Small intestine (tissue), 7 donors: ENCODE measurements around the gene TUBGCP6. TPM values are rescaled to one million over a fixed set of nuclear protein-coding genes. Genes with fewer than 3 reads are reported as not detected.

Source experiments
- DNase-seq, 2 donors: peaks; one replicate each; pipeline versions ENCODE4 v3.0.0 to v3.0.0-alpha.2; 2013
- FAIRE-seq: peaks from 2 replicates; lab custom pipeline; 2012; peaks lifted over from hg19 to GRCh38; lab: Jason Lieb, UNC
- H3K27ac ChIP-seq, 3 donors: one replicate each; pipeline ENCODE4 v1.5.1; 2013; ENCODE audit warnings: low read length in 2 of 3, mild to moderate bottlenecking in 2 of 3, control low read depth in 1 of 3, inconsistent platforms in 1 of 3, low read depth in 1 of 3, moderate library complexity in 1 of 3
- H3K27me3 ChIP-seq, 3 donors: one replicate each; pipeline ENCODE4 v1.6.1; 2013; ENCODE audit warnings: low read length in 3 of 3, inconsistent platforms in 1 of 3; ENCODE audit not compliant: control insufficient read depth in 3 of 3, insufficient read depth in 3 of 3
- H3K36me3 ChIP-seq, 3 donors: one replicate each; pipeline ENCODE4 v1.6.1; 2013; ENCODE audit warnings: low read length in 3 of 3, inconsistent platforms in 1 of 3, low read depth in 1 of 3, mild to moderate bottlenecking in 1 of 3, moderate library complexity in 1 of 3; ENCODE audit not compliant: control insufficient read depth in 3 of 3, insufficient read depth in 2 of 3
- H3K4me1 ChIP-seq, 3 donors: one replicate each; pipeline ENCODE4 v1.6.1; 2013; ENCODE audit warnings: low read length in 2 of 3, inconsistent platforms in 1 of 3, low read depth in 1 of 3, mild to moderate bottlenecking in 1 of 3, moderate library complexity in 1 of 3; ENCODE audit not compliant: control insufficient read depth in 3 of 3, insufficient read depth in 2 of 3
- H3K4me3 ChIP-seq, 3 donors: one replicate each; pipeline ENCODE4 v1.5.1; 2013; ENCODE audit warnings: low read length in 3 of 3, control low read depth in 1 of 3, inconsistent platforms in 1 of 3, low read depth in 1 of 3, mild to moderate bottlenecking in 1 of 3, moderate library complexity in 1 of 3
- H3K9me3 ChIP-seq, 2 donors: one replicate each; pipeline ENCODE4 v1.6.1; 2013; ENCODE audit warnings: low read depth in 1 of 2, low read length in 1 of 2; ENCODE audit not compliant: control insufficient read depth in 2 of 2, insufficient read depth in 1 of 2
- WGBS, 3 donors: extraction: QIAGEN DNeasy Blood & Tissue Kit; methylation state at CpG; one replicate each; pipeline ENCODE4 v1.1.7; 2013; 5-methylcytosine and 5-hydroxymethylcytosine counted together
- polyA plus RNA-seq, 4 donors: library from polyadenylated mRNA; stranded (reverse) in 3 of 4; unstranded in 1 of 4; fragments of 200-250 nt in 3 of 4; fragments of 120-200 nt in 1 of 4; gene quantifications; one replicate each; pipeline versions ENCODE4 v1.2.1 to v1.2.3, GENCODE V29; 2013
- donor health status: healthy with polysubstance abuse.
- donor health status: control.
- donor health status: control.
- donor health status: Bipolar disorder and iron deficiency.
- donor health status: healthy.

Gene TUBGCP6
- polyA plus RNA-seq, 4 donors, result 23.0 to 55.5 (median 39.7) TPM

- Histone ChIP-seq H3K27ac (no peak overlapping the region), H3K9me3 (no peaks in the 10 kb centered on the region), H3K4me1 (peaks cover 0 to 7% (median 0%) of the 10 kb centered on the region in 3 donors), H3K27me3 (no peaks in the 10 kb centered on the region), H3K4me3 (no peak overlapping the region), H3K36me3 (peaks cover 12 to 91% (median 26%) of the 10 kb centered on the region in 3 donors)
- no peak for DNase-seq
- WGBS, 3 donors, result 62 to 81% (median 75%) methylated on average over 18 to 24 of the region's 24 CpGs
- no peak for FAIRE-seq
Measured at GRCh38 chr22:50225200-50225969, 19.4 kb downstream of the TUBGCP6 start.

- H3K27me3 ChIP-seq, result no peaks in the 10 kb centered on the region
- H3K9me3 ChIP-seq, result no peaks in the 10 kb centered on the region
- H3K36me3 ChIP-seq, result peaks cover 12 to 93% (median 26%) of the 10 kb centered on the region in 3 donors
- H3K4me3 ChIP-seq, result no peak overlapping the region
- no peak overlapping the region for H3K27ac ChIP-seq
- H3K4me1 ChIP-seq, result peaks cover 0 to 7% (median 0%) of the 10 kb centered on the region in 3 donors
- FAIRE-seq, result no peak
- 92 to 93% (median 92%) methylated on average over 16 of the region's 16 CpGs for WGBS, 3 donors
- DNase-seq, result no peak
Measured at GRCh38 chr22:50224071-50224470, 20.8 kb downstream of the TUBGCP6 start.

- peaks cover 12 to 93% (median 24%) of the 10 kb centered on the region in 3 donors for H3K36me3 ChIP-seq
Measured at GRCh38 chr22:50222508-50222907, 22.3 kb downstream of the TUBGCP6 start.

GRCh38 chr22:50221410-50222300 lies 23.2 kb downstream of the TUBGCP6 start:
- no peak overlapping the region for H3K4me3 ChIP-seq
- H3K27me3 ChIP-seq, result no peaks in the 10 kb centered on the region
- 92 to 94% (median 93%) methylated on average over 16 to 19 of the region's 19 CpGs for WGBS, 3 donors
- H3K9me3 ChIP-seq, result no peaks in the 10 kb centered on the region
- H3K27ac ChIP-seq, result no peak overlapping the region
- FAIRE-seq (no peak), DNase-seq (no peak)
- H3K36me3 ChIP-seq, result peaks cover 14 to 93% (median 25%) of the 10 kb centered on the region in 3 donors
- H3K4me1 ChIP-seq, result peaks cover 0 to 7% (median 0%) of the 10 kb centered on the region in 3 donors

More at GRCh38 chr22:50222508-50222907, 22.3 kb downstream of the TUBGCP6 start:
- Histone ChIP-seq H3K9me3 (no peaks in the 10 kb centered on the region), H3K27ac (no peak overlapping the region), H3K27me3 (no peaks in the 10 kb centered on the region), H3K4me1 (peaks cover 0 to 7% (median 0%) of the 10 kb centered on the region in 3 donors), H3K4me3 (no peak overlapping the region)
- FAIRE-seq, result no peak
- DNase-seq, result no peak
- 91 to 93% (median 92%) methylated on average over 8 of the region's 8 CpGs for WGBS, 3 donors

GRCh38 chr22:50220603-50221409 lies 24.0 kb downstream of the TUBGCP6 start:
- Histone ChIP-seq H3K27me3 (no peaks in the 10 kb centered on the region), H3K4me1 (peaks cover 0 to 7% (median 0%) of the 10 kb centered on the region in 3 donors), H3K36me3 (peaks cover 12 to 94% (median 24%) of the 10 kb centered on the region in 3 donors), H3K9me3 (no peaks in the 10 kb centered on the region), H3K4me3 (no peak overlapping the region), H3K27ac (no peak overlapping the region)
- no peak for FAIRE-seq
- 96 to 98% (median 97%) methylated on average over 45 of the region's 45 CpGs for WGBS, 3 donors
- DNase-seq, result no peak

GRCh38 chr22:50219800-50220602 lies 24.8 kb downstream of the TUBGCP6 start:
- no peak overlapping the region for H3K27ac ChIP-seq
- H3K4me3 ChIP-seq, result no peak overlapping the region
- H3K36me3 ChIP-seq, result peaks cover 7 to 95% (median 24%) of the 10 kb centered on the region in 3 donors
- no peaks in the 10 kb centered on the region for H3K27me3 ChIP-seq
- no peak for DNase-seq
- no peaks in the 10 kb centered on the region for H3K4me1 ChIP-seq
- no peaks in the 10 kb centered on the region for H3K9me3 ChIP-seq
- 86 to 89% (median 86%) methylated on average over 25 of the region's 25 CpGs for WGBS, 3 donors
- FAIRE-seq, result no peak

GRCh38 chr22:50218996-50219727 lies 25.7 kb downstream of the TUBGCP6 start:
- Histone ChIP-seq H3K27me3 (no peaks in the 10 kb centered on the region), H3K36me3 (peaks cover 9 to 97% (median 21%) of the 10 kb centered on the region in 3 donors)
- FAIRE-seq, result no peak

More at GRCh38 chr22:50218996-50219727, 25.7 kb downstream of the TUBGCP6 start:
- H3K4me3 ChIP-seq, result no peak overlapping the region
- no peaks in the 10 kb centered on the region for H3K9me3 ChIP-seq
- 63 to 76% (median 71%) methylated on average over 35 to 42 of the region's 42 CpGs for WGBS, 3 donors
- H3K27ac ChIP-seq, result no peak overlapping the region
- H3K4me1 ChIP-seq, result no peaks in the 10 kb centered on the region
- DNase-seq, result peak; percentile 65 to 90
